A673 (cell line): Measurements from ENCODE around the gene SLC43A3. TPM values are rescaled to one million over a fixed set of nuclear protein-coding genes. Genes with fewer than 3 reads are reported as not detected.

Source experiments
- BruUV-seq: library from RNA; stranded (reverse); fragments of 400-500 nt; replicated peaks from 2 replicates; lab custom pipeline; 2021; lab: Mats Ljungman, UMichigan
- CTCF ChIA-PET: fragments of 300-600 bp; sonication (Branson Sonifier 250); formaldehyde crosslinking; loops from one replicate; lab custom pipeline; 2022; ENCODE audit warnings: antibody characterized with exemption; lab: Charles Lee
- POLR2A ChIA-PET: fragments of 300-600 bp; sonication (Branson Sonifier 250); formaldehyde crosslinking; loops from one replicate; lab custom pipeline; 2022; ENCODE audit warnings: antibody characterized with exemption; ENCODE audit not compliant: low non-redundant PET; lab: Charles Lee
- DNase-seq: peaks from one replicate; pipeline ENCODE4 v3.0.0-alpha.2; 2015; ENCODE audit warnings: low spot score
- H3K27ac ChIP-seq: fragments of 200-600 bp; sonication (generic); 2 replicates; pipeline ENCODE4 v1.5.1; 2016; ENCODE audit warnings: mixed run types, low read depth, mild to moderate bottlenecking, mixed read lengths, antibody characterized with exemption, low read length; ENCODE audit not compliant: poor library complexity, severe bottlenecking
- H3K27me3 ChIP-seq: fragments of 200-600 bp; sonication (generic); replicated peaks from 2 replicates; pipeline ENCODE4 v1.6.1; 2017; ENCODE audit warnings: mixed run types, low read depth, mild to moderate bottlenecking, mixed read lengths, antibody characterized with exemption, low read length; ENCODE audit not compliant: insufficient read depth, poor library complexity
- H3K36me3 ChIP-seq: fragments of 200-600 bp; sonication (generic); 2 replicates; pipeline ENCODE4 v1.6.1; 2016; ENCODE audit warnings: mixed run types, mild to moderate bottlenecking, mixed read lengths, antibody characterized with exemption, low read length; ENCODE audit not compliant: insufficient read depth, poor library complexity, severe bottlenecking
- H3K4me1 ChIP-seq: fragments of 200-600 bp; sonication (generic); 2 replicates; pipeline ENCODE4 v1.6.1; 2017; ENCODE audit warnings: mixed run types, mild to moderate bottlenecking, mixed read lengths, antibody characterized with exemption, low read length; ENCODE audit not compliant: insufficient read depth, poor library complexity, severe bottlenecking
- H3K4me3 ChIP-seq: fragments of 200-600 bp; sonication (generic); 2 replicates; pipeline ENCODE4 v1.5.1; 2016; ENCODE audit warnings: low read depth, mixed run types, mild to moderate bottlenecking, mixed read lengths, low read length; ENCODE audit not compliant: poor library complexity, severe bottlenecking
- H3K9me3 ChIP-seq: fragments of 200-600 bp; sonication (generic); 2 replicates; pipeline ENCODE4 v1.6.1; 2016; ENCODE audit warnings: mixed run types, low read depth, mild to moderate bottlenecking, mixed read lengths, antibody characterized with exemption, low read length; ENCODE audit not compliant: poor library complexity, severe bottlenecking
- CTCF ChIP-seq: fragments of 300-800, 200-600 bp; sonication (generic); conservative IDR thresholded peaks from 2 replicates; pipeline ENCODE4 v1.5.1; 2017; ENCODE audit warnings: low read depth, mild to moderate bottlenecking, antibody characterized with exemption, low read length, moderate library complexity, mixed read lengths
- EZH2 ChIP-seq: fragments of 200-600 bp; sonication (generic); IDR thresholded peaks from 2 replicates; pipeline ENCODE4 v1.6.1; 2017; ENCODE audit warnings: borderline replicate concordance, low read depth, mild to moderate bottlenecking, mixed read lengths, antibody characterized with exemption, low read length; ENCODE audit not compliant: poor library complexity, severe bottlenecking
- intact Hi-C: fragments of 100-400 bp; cut with micrococcal nuclease; formaldehyde crosslinking; loops from one replicate; pipeline ENCODE4 v1.10.0; 2022; ENCODE audit not compliant: unreplicated experiment
- total RNA-seq: library from RNA; stranded (reverse); gene quantifications from 2 replicates; pipeline ENCODE4 v1.2.3, GENCODE V29; 2021

Gene SLC43A3
- total RNA-seq, 1 experiment from 2014 or later, result 142 TPM

- Histone ChIP-seq H3K27ac (no peak overlapping the region), H3K4me1 (no peaks in the 10 kb centered on the region), H3K27me3 (no peaks in the 10 kb centered on the region), H3K36me3 (no peaks in the 10 kb centered on the region), H3K4me3 (no peak overlapping the region), H3K9me3 (no peaks in the 10 kb centered on the region)
- no peak for DNase-seq
- TF ChIP-seq CTCF, result no peak
- TF ChIP-seq EZH2, result no peak
- ChIA-PET CTCF (no interaction called here), POLR2A (no interaction called here)
- no TSS peak for BruUV-seq
- intact Hi-C loops, result no loop called here
These were observed 58.1 kb downstream of the SLC43A3 start for GRCh38 chr11:57368845-57369232.

- CTCF ChIA-PET, result no interaction called here
- DNase-seq, result no peak
These were observed 58.6 kb downstream of the SLC43A3 start for GRCh38 chr11:57368106-57368844.

GRCh38 chr11:57364851-57365660 is 61.9 kb downstream of the SLC43A3 start:
- no peaks in the 10 kb centered on the region for H3K4me1 ChIP-seq
- no TSS peak for BruUV-seq
- no peaks in the 10 kb centered on the region for H3K36me3 ChIP-seq
- intact Hi-C loops, result no loop called here
- POLR2A ChIA-PET, result interaction anchor here (0.6 kb wide), 1 partner anchor 343 kb away, joined by 5 read pairs; no protein-coding TSS in a partner anchor
- DNase-seq, result no peak
- no peaks in the 10 kb centered on the region for H3K9me3 ChIP-seq
- H3K27me3 ChIP-seq, result peaks cover 3% of the 10 kb centered on the region
- no peak overlapping the region for H3K27ac ChIP-seq
- CTCF ChIA-PET, result no interaction called here
- no peak overlapping the region for H3K4me3 ChIP-seq
- TF ChIP-seq CTCF (no peak), EZH2 (no peak)

More at GRCh38 chr11:57368106-57368844, 58.6 kb downstream of the SLC43A3 start:
- no peak overlapping the region for H3K4me3 ChIP-seq
- H3K4me1 ChIP-seq, result no peaks in the 10 kb centered on the region
- no peak for TF ChIP-seq EZH2
- no peak for TF ChIP-seq CTCF
- no peaks in the 10 kb centered on the region for H3K27me3 ChIP-seq
- POLR2A ChIA-PET, result no interaction called here
- no peaks in the 10 kb centered on the region for H3K9me3 ChIP-seq
- no peaks in the 10 kb centered on the region for H3K36me3 ChIP-seq
- intact Hi-C loops, result no loop called here
- H3K27ac ChIP-seq, result no peak overlapping the region
- no TSS peak for BruUV-seq
